ENCODE data around the gene RGS6.

- TF ChIP-seq CTCF (IDR thresholded peaks at IDR 0.05; ENCODE audit: low read length) (no peak), EZH2 (IDR thresholded peaks at IDR 0.05; ENCODE audit: borderline replicate concordance, low read length) (no peak)
These were observed 167.3 kb downstream of the RGS6 start for GRCh38 chr14:72099566-72099965.

Measured in OCI-LY1 (cell line).